Left cardiac atrium (tissue), 4 donors: ENCODE measurements around the gene KCNB1. TPM values are rescaled to one million over a fixed set of nuclear protein-coding genes. Genes with fewer than 3 reads are reported as not detected.

Source experiments
- ATAC-seq, 2 donors: fragments of 200-7000 bp; cut with Tn5 transposase; one replicate each; pipeline ENCODE4 v1.9.1; 2020; ENCODE audit warnings: mild to moderate bottlenecking in 2 of 2, moderate library complexity in 2 of 2
- DNase-seq: peaks from one replicate; pipeline ENCODE4 v3.0.0-alpha.2; 2020
- intact Hi-C, 2 donors: fragments of 100-400 bp; cut with DNase I; formaldehyde crosslinking; loops; one replicate each; pipeline versions ENCODE4 v1.14.1 to v1.15.1; 2022 to 2023
- total RNA-seq, 2 donors: library from RNA; stranded (reverse); fragmentation: NEBNext Ultra II Directional; extraction: Animal tissue kit (Norgen Biotek cat#: 25700); gene quantifications; one replicate each; pipeline ENCODE4 v1.2.1, GENCODE V29; 2021
- donor health status: DM: no; HTN: yes; CAD: no.
- donor health status: DM: no; HTN: yes; CAD: no; lungs with severe emphysema.
- donor health status: DM: yes; HTN: yes; CAD: no.
- donor health status: Dilated cardiomyopathy.

The KCNB1 gene
- total RNA-seq, 2 donors from 2014 or later: 2.0 to 2.1 TPM

DNA sequence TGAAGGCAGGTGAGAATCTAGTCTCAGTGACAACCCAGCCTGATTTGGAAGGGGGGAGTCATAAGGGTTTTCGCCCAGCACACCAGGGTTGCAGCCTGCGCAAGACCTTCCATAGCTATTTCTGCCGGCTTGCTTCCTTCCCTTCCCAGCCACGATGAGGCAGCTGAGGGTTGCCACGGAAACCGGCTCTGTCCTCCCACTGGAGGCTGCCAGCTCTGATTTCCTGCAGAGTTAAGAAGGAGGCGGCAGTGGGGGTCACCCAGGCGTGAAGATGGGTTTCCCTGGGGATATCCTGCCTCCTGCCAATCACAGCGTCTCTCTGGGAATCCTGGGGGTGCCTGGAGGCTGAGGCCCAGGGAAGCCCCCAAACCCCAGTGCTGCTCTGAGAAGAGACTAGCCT lies 23.1 kb upstream of the KCNB1 start:
- ATAC-seq: peak in 1 of 2 donors; percentile 6
- intact Hi-C loops: no loop called here
- DNase-seq: peak; percentile 59

DNA sequence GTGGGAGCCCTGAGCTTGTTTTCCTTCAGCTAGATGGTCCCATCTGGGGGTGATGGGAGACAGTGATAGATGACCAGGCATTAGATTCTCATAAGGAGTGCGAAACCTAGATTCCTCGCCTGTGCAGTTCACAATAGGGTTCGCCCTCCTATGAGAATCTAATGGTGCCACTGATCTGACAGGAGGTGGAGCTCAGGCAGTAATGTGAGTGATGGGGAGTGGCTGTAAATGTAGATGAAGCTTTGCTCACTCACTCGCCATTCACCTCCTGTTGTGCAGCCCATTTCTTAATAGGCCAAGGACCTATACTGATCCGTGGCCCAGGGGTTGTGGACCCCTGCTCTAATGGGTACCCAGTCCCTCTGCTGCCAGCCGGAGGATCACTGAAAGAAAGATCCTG lies 20.7 kb upstream of the KCNB1 start:
- no peak for DNase-seq
- intact Hi-C loops: no loop called here
- ATAC-seq: no peak

DNA sequence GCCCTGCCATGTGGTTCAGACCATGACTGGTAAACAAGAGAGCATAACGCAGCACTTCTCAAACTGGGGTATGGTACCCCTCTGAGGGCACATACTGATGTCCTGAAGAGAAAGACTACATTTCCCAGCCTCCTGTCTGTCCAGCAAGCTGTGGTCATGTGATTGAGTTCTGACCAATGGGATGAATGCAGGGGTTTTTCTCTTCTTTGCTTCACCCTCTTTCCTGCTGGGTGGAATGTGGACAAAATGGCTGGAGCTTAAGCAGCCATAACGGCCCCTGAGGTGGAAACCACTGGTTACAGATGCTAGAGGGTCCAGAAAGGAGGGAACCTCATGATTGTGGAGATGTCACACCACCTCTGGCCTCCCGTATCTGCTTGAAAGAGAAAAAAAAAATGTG lies 19.4 kb upstream of the KCNB1 start:
- ATAC-seq: peak in 1 of 2 donors; percentile 48

DNA sequence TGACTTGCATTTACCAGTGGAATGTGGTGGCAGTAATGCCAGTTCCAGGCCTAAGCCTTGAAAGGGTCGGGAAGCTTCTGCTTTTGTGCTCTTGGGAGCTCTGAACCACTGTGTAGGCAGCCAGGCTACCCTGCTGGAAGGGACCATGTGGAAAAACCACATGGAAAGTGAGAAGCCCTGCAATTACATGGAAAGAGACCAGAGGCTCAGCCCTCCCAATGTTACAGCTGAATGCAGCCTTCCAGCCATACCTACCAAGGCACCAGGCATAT lies 14.9 kb upstream of the KCNB1 start:
- DNase-seq: no peak
- ATAC-seq: no peak
- intact Hi-C loops: no loop called here

More for the DNA sequence above, 19.4 kb upstream of the KCNB1 start:
- intact Hi-C loops: no loop called here
- DNase-seq: no peak

DNA sequence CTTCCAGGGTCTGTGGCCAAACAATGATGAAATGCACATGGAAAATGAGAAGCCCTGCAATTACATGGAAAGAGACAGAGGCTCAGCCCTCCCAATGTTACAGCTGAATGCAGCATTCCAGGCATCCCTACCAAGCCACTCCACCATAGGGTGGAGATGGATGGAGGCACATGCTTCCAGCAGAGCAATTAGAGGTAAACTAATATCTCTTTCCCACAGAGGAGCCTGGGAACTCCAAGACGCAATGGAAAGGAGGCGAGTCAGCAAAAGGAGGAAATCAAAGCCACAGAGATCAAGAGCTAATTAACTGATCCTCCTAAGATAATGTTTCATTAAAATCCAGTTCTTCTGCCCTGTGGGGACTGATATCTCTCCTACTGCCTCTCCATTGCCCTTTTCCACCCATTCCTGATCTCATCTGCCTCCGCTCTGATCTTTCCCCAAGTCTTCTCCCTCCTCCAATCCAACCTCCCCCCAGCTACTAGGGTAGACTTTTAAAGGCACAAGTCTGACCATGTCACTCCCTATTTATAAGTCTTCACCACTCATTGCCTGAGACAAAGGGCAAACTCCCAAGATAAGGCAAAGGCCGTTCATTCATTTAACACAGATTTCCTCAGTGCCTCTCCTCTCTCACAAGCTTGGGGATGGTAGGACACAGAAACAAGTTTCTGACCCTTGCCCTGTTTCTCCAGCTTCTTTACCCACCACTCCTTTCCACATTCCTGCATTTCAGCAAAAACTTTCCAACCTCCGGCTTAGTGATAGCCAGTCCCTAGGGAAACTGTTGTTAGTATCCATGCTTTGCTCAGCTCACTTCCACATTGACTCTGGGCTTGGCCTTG lies 14.3 kb upstream of the KCNB1 start:
- intact Hi-C loops: no loop called here
- ATAC-seq: peak in 1 of 2 donors; percentile 44

DNA sequence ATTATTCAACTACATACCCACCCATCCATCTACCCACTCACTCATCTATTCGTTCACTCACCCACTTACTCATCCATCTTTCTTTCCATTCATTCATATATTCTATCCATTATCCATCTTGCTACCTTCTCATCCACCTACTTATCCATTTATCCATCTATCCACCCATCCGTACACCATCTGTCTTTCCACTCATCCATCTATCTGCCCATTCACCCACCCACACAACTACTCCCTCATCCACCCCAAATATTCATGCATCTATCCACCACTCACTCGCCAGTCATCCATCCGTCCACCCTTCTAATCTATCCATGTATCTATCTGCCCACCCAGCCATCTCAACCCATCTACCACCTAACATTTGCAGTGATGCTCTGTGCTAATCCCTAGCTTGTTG lies 13.6 kb upstream of the KCNB1 start:
- no peak for DNase-seq
- no peak for ATAC-seq
- intact Hi-C loops: no loop called here

More for the DNA sequence above, 14.3 kb upstream of the KCNB1 start:
- DNase-seq: no peak

DNA sequence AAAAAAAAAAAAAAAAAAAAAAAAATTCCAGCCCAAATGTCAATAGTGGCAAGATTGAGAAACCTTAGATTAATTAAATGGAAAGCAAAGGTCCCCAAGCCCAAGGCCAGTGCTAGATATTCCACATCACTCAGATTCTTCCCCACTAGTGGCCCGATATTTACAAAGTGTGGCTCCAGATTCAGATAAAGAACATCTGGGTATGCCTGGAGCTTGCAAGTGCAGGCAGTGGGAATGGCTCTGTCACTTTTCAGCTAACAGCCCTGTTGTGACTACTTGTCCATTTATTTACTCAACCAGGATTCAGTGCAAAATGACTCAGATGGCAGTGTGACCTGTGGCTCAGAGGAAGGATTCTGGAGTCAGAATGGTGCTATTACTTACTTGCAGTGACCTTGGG lies 8.2 kb upstream of the KCNB1 start:
- DNase-seq (no peak), ATAC-seq (no peak)
- intact Hi-C loops: no loop called here

DNA sequence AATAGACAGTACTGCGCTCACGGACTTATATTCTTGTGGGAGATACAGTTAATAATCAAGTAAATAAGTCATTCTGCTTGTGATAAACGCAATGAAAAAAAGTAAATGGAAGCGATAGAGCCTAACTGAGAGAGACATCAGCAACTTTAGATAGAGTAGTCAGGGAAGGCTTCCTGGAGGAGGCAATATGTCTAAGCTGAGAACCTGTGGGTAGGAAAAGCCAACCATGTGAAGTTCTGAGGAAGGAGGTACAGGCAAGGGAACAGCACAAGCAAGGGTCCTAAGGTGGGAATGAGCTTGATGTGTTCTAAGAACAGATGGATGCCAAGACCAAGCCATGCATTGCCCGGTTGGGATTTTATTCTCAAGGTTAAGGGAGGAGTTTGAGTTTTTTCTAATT lies 7.2 kb upstream of the KCNB1 start:
- intact Hi-C loops: loop anchor here in 1 of 2 donors (10.0 kb wide), 1 partner anchor 105 kb away; no protein-coding TSS in a partner anchor
- ATAC-seq: no peak
- DNase-seq: no peak

DNA sequence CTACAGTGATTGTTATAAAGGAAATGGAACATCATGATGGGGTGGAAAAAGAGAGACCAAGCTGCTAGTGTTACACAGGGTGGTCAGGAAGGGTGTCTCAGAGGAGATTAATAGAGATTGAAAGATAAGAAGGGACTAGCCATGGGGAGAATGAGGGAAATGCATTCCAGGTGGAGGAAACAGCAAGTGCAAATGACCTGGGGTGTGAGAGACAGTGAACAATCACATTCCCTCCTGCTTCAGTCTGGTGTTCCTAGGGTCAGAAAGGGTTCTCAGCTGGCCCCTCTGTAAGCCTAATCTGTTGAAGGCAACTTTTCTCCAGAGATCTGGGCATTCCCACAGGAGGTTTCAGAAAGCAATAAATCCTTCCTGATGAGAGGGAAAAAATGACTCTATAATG lies 3.6 kb upstream of the KCNB1 start:
- ATAC-seq: no peak
- DNase-seq: no peak
- intact Hi-C loops: loop anchor here in 1 of 2 donors (10.0 kb wide), 1 partner anchor 101 kb away; no protein-coding TSS in a partner anchor

DNA sequence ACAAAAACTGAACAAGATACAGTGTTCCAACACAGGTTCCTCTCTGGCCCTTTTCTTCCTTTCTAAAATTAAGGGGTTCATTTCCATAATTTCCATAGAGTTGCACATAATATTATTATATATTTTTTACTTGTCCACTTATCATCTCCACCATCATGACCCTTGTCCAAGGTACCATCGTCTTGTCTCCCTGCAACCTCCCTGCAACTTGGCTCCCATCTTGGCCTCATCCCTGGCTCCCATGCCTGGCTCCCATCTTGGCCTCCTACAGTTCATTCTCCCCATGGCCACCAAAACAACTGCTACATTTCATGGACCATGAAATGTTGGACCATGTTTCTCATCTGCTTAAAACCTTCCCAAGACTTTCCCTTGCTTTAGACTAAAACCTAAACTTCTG lies 3.1 kb upstream of the KCNB1 start:
- intact Hi-C loops: loop anchor here (2.0 to 10.0 kb wide), 2 partner anchors 101 to 151 kb away; no protein-coding TSS in a partner anchor
- ATAC-seq: no peak

DNA sequence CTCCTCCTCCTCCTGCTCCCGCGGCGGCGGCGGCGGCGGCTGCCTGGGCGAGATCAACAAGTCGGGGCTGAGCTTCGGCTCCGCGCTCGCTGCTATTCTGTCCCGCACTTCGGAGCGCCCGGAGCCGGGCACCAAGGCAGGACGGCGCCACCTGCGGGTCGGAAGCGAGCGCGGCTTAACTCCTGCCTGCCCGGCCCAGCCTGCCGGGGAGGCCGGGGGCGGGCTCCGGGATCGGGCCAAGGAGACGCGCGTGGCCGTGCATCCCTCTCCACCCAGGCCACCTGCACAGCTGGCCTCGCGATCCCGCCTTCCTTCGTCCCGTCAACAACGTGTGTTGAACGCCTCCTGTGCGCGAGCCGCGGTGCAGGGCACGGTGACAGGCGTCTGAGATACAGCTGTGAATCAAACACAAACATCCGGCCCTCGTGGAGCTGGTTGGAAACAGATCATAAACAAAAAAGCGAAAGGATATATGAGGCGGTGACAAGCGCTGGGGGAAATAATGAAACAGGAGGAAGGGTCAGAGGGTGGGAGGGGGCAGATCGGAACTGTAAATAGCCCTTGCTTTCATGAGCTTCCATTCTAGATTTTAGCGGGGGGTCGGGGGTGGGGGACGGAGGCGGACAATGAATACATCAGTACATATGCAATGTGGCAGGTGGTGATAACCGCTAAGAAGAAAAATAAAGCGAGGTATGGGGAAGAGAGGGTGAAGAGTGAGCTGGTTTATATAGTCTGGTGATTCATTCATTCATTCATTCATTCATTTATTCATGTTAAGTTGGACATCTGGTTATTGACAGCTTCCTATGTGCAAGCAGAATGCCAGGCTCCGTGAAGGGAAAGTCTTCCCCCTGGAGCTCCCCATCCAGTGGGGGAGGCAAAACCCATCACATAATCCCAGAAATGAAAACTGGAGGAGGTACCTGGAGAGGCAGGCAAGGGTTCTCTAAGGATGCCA lies 2.0 kb upstream of the KCNB1 start:
- intact Hi-C loops: loop anchor here (2.0 to 10.0 kb wide), 3 partner anchors 100 to 150 kb away; no protein-coding TSS in a partner anchor
- DNase-seq: peak; percentile 84
- peak; percentile 89 to 92 for ATAC-seq

More for the DNA sequence above, 3.1 kb upstream of the KCNB1 start:
- DNase-seq: no peak

DNA sequence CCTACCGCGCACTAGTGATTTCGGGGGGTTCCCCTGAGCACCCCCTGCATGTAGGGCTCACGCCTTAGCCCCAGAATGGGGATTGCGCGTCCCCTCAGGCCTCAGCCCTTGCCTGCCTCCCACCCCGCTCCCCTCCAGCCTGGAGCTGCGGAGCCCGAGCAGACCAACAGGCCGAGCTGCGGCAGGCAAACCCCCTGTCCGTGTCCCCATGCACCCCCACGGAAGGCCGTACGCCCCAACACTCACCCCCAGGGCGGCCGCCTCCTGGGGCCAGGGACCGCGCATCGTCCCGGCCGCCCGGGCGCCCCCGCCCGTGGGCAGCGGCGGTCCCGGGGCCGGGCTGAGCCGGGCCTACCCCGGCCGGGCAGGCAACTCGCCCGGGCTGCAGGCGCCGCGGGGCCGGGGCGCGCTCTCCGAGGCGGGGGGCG lies 1.2 kb upstream of the KCNB1 start:
- no peak for ATAC-seq
- DNase-seq: no peak
- intact Hi-C loops: loop anchor here (2.0 to 10.0 kb wide), 3 partner anchors 99 to 149 kb away; no protein-coding TSS in a partner anchor

DNA sequence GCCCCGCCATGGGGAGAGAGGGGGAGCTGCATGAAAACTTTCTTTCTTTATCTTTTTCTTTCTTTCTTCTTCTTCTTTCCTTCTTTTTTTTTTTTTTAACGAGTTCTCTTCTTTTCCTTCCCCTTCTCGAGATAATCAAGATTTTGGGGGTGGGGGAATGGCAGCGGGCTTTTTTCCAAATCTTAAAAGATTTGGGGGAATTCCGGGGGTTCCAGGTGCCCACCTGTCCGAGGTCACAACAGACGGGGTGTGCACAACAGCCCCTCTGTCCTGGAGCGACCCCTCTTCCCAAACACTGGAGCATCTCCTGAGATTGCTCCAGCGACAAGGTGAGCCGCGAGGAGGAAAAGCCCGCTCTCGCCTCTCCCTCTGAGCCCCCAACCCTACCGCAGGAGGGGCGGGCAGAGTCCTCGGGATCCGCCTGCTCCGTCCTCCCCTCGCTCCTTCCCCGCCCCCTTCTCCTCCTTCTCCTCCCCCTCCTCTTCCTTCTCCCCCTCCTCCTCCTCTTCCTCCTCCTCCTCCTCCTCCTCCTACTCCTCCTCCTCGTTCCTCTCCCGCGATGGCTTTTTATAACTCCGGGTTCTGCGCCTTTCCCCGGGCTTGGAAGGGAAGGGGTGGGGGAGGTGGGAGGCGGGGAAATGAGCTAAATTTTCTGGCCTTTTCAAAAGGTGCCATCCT lies 689 bp upstream of the KCNB1 start:
- DNase-seq: no peak
- intact Hi-C loops: loop anchor here (5.0 to 10.0 kb wide), 2 partner anchors 98 to 101 kb away; no protein-coding TSS in a partner anchor
- ATAC-seq: no peak

DNA sequence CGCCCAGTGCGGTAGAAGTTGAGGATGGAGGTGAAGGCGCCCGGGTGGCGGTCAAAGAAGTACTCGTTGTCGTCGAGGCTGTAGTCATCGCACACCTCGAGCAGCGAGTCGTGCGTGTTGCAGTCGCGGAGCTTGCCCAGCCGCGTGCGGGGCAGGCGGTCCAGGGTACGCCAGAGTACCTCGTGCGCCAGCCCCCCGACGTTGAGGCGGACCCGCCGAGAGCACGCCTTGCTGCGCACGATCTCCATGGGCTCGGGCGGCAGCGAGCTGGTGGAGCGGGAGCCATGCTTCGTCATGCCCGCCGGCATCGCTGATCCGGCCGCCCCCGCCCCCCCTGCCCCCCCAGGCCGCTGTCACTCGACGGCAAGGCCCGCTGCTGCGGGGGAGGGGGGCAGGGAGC lies 295 bp downstream of the KCNB1 start:
- no peak for ATAC-seq
- intact Hi-C loops: loop anchor here (5.0 to 10.0 kb wide), 2 partner anchors 97 to 100 kb away; no protein-coding TSS in a partner anchor

DNA sequence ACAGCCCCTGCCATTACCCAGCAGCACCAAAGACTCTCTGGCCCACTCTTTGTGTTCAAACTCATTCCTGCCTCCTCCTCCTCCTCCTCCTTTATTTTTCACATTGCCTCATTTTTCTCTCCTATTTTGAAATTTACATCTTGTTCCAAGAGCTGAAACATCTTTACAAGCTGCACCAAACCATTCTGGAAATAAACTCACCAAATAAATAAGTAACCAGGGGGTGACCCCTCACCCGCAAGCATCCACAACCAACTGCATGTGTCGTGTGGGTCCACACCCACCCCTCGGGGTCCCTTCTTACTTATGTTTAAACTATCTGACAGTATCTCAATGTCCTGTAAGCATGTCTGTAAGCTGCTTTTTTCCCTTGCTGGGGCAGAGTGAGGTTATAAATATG lies 1.4 kb downstream of the KCNB1 start:
- ATAC-seq (no peak), DNase-seq (no peak)
- intact Hi-C loops: loop anchor here (5.0 to 10.0 kb wide), 2 partner anchors 96 to 99 kb away; no protein-coding TSS in a partner anchor

More for the DNA sequence above, 295 bp downstream of the KCNB1 start:
- DNase-seq: no peak

DNA sequence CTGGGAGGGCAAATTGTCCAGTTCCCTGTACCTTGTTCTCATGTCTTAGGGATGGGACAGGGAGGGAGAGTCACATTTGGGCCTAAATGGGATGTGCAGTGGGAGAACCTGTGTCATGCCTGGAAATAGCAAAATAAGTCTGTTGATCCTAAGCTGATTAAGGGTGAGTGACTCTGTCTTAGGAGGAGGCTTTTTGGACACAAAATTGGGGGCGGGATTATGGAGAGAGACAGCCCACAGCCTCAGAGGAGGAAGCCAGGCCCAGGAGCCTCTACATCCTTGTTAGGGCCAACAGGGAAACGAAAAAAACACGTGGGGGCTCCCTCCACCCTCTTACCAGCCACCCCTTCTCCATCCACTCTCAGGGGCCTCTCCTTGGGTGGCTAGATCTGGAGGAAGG lies 2.2 kb downstream of the KCNB1 start:
- intact Hi-C loops: loop anchor here (5.0 to 10.0 kb wide), 2 partner anchors 95 to 98 kb away; no protein-coding TSS in a partner anchor
- ATAC-seq: no peak
- DNase-seq: no peak

DNA sequence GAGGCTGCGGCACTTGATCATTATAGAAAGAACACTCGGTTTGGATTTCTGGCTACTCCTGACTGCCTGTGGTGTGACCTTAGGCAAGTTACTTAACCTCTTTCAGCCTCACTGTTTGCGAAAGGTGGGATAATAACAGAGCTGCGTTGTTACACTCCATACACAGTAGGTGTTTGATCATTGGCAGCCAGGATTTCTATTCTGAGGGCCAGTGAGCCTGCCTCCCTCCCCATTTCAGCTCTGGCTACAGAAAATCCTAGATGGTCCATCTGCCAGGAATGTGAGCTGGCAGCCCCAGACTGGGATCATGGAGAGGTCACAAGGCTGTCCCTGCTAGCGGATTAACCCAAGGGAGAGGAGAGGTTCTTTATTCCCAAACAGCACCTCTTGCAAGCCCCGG lies 2.7 kb downstream of the KCNB1 start:
- intact Hi-C loops: loop anchor here (5.0 to 10.0 kb wide), 2 partner anchors 95 to 97 kb away; no protein-coding TSS in a partner anchor
- ATAC-seq (no peak), DNase-seq (no peak)

DNA sequence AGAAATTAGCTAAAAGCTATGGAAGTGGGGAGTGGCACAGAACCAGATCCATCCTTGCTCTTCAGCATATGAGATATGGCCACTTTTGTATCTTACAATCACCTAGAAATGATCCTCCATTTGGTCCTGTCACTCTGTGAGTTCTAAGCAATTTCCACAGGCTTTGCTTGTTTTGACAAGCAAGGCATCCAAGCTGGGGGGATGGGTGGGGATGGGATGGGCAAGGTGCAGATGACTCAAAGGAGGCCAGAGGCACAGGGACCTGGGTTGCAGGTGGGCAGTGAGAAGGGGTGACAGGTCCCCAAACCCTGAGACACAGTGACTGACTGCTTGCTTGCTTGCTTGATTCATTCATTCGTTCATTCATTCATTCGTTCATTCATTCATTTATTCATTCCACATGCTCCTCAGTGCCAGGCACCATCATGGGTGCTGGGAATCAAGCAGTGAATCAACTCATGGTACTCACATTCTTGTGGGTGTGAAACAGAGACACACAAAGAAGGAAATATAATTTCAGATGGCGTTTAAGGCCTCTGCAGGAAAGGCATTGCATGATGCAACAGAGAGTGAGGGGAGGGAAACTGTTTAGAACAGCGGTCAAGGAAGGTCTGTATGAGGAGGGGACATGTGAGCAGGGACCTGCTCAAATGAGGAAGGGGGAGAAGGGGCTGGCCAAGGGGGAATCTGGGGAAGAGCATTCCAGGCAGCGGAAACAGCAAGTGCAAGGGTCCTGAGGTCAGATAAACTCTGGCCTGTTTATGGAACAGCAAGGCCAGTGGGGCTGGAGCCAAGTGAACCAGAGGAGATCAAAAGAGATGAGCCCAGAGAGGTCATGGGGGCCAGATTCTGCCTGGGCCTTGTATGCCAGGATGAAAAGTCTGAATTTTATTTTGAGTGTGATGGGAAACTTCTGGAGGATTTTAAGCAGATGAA lies 3.4 kb downstream of the KCNB1 start:
- ATAC-seq: no peak
- DNase-seq: no peak
- intact Hi-C loops: no loop called here
